ENCODE results near the gene LPAR1.

DNA sequence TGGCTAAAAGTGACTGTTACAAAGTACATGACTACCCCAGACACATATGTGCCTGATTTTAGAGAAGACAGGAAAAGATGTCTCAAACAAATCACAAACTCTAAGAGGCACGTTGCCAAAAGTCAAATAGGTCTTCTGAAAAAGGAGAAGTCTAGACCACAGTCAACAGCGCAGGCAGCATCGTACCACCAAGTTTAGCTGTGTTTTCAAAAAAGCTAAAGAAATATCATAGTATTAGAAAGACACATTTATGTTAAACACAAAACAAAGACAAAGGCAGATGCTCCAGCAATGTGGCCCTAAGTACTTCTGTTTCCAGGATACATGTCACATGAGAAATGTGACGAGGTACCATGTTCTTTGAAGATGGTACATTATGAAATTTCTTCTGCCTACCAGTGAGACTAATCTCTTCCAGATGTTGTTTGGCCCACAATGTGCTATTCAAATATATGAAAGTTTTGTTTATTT lies 43.5 kb downstream of the LPAR1 start:
- TF ChIP-seq CHD4 (IDR thresholded peaks at IDR 0.05) (no peak), POLR2AphosphoS5 (IDR thresholded peaks at IDR 0.05; ENCODE audit: low read length) (no peak), TAF1 (IDR thresholded peaks at IDR 0.05; ENCODE audit: borderline replicate concordance, low read depth, low read length) (no peak), EGR1 (IDR thresholded peaks at IDR 0.05; ENCODE audit: borderline replicate concordance in 1 of 2, low read depth in 2 of 2, low read length in 2 of 2) (no peak)

Data from GM12878 (cell line).